ENCODE results near the gene CPEB4. TPM values are rescaled to one million over a fixed set of nuclear protein-coding genes. Genes with fewer than 3 reads are reported as not detected.

CPEB4 gene
- total and polyA plus RNA-seq, 10 of the 15 experiments (the other 5 are each of a cell fraction or from before 2014, with no cell fraction given), result 6.9 to 33.1 (median 20.4) TPM

DNA sequence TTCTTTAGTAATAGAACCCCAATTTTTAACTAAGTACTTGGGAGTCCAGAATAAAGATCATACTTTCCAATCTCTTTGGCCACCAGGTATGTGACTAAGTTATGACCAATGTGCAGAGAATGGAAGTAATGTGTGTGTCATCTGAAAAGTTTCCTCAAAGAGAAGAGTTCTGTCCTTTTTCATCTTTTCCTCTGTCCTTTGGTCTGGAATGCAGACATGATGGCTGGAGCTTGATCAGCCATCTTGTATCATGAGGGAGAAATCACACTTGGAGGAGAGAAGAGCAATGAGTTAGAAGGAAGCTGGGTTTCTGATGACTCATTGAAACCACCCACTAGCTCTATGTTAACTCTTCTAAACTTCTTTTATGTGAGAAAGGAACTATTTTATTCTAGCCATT is 5.5 kb upstream of the CPEB4 start:
- in situ Hi-C loops (cut with MboI), result no loop called here
- ATAC-seq (no peak), FAIRE-seq (no peak), DNase-seq (ENCODE audit: low read depth, low spot score) (no peak)
- no peak overlapping the region for H3K27ac ChIP-seq (ENCODE audit: control insufficient read depth, insufficient read depth)
- no peak overlapping the region for H3K4me3 ChIP-seq
- no peaks in the 10 kb centered on the region for H3K79me2 ChIP-seq (ENCODE audit: control insufficient read depth, insufficient read depth, low read length)
- SMC1A ChIA-PET (ENCODE audit: uncharacterized antibody, unreplicated experiment), result interaction anchor here (0.7 to 14.0 kb wide), 5 partner anchors 18 to 55 kb away, joined by 3 to 283 read pairs (median 3); no protein-coding TSS in a partner anchor
- RAD21 ChIA-PET (ENCODE audit: unreplicated experiment), result interaction anchor here (0.8 to 17.9 kb wide), 2 partner anchors 56 to 96 kb away, joined by 3 to 395 read pairs; no protein-coding TSS in a partner anchor
- no peaks in the 10 kb centered on the region for H3K36me3 ChIP-seq (ENCODE audit: control insufficient read depth in 2 of 2, insufficient read depth in 2 of 2, low read length in 1 of 2)
- intact Hi-C loops (cut with micrococcal nuclease; ENCODE audit: unreplicated experiment), result no loop called here
- CTCF ChIA-PET, result interaction anchor here (1.7 to 8.8 kb wide), 4 partner anchors 43 to 253 kb away, joined by 4 to 86 read pairs (median 19); no protein-coding TSS in a partner anchor
- peaks cover 30% of the 10 kb centered on the region for H3K4me1 ChIP-seq (ENCODE audit: control insufficient read depth, insufficient read depth, low read length)
- H3K9me3 ChIP-seq (replicated peaks; ENCODE audit: control insufficient read depth, insufficient read depth, low read length), result peaks cover 2% of the 10 kb centered on the region; the same call in 2 of the 3 replicates
- no peaks in the 10 kb centered on the region for H4K20me1 ChIP-seq (ENCODE audit: control insufficient read depth, insufficient read depth)
- no peaks in the 10 kb centered on the region for H3K27me3 ChIP-seq (replicated peaks in 1 of 2; ENCODE audit: control insufficient read depth in 2 of 2, insufficient read depth in 2 of 2, low read length in 1 of 2)
- H2AFZ ChIP-seq (ENCODE audit: control insufficient read depth, low read depth, low read length), result no peak overlapping the region
- 0 out of 2 replicates have a peak, but pooled peaks have one; percentile 26 for TF ChIP-seq CBX5 (IDR thresholded peaks at IDR 0.05; ENCODE audit: low read depth)
- TF ChIP-seq, protein P1, sequence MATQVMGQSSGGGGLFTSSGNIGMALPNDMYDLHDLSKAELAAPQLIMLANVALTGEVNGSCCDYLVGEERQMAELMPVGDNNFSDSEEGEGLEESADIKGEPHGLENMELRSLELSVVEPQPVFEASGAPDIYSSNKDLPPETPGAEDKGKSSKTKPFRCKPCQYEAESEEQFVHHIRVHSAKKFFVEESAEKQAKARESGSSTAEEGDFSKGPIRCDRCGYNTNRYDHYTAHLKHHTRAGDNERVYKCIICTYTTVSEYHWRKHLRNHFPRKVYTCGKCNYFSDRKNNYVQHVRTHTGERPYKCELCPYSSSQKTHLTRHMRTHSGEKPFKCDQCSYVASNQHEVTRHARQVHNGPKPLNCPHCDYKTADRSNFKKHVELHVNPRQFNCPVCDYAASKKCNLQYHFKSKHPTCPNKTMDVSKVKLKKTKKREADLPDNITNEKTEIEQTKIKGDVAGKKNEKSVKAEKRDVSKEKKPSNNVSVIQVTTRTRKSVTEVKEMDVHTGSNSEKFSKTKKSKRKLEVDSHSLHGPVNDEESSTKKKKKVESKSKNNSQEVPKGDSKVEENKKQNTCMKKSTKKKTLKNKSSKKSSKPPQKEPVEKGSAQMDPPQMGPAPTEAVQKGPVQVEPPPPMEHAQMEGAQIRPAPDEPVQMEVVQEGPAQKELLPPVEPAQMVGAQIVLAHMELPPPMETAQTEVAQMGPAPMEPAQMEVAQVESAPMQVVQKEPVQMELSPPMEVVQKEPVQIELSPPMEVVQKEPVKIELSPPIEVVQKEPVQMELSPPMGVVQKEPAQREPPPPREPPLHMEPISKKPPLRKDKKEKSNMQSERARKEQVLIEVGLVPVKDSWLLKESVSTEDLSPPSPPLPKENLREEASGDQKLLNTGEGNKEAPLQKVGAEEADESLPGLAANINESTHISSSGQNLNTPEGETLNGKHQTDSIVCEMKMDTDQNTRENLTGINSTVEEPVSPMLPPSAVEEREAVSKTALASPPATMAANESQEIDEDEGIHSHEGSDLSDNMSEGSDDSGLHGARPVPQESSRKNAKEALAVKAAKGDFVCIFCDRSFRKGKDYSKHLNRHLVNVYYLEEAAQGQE (IDR thresholded peaks at IDR 0.05; ENCODE audit: low read depth, low read length), result no peak
- 0 out of 2 replicates have a peak, but pooled peaks have one; percentile 25 for TF ChIP-seq YY1 (IDR thresholded peaks at IDR 0.05; ENCODE audit: low read depth, low read length)
- POLR2A ChIA-PET, result interaction anchor here (16.1 kb wide), 1 partner anchor 56 kb away, joined by 240 read pairs; no protein-coding TSS in a partner anchor
- H3K4me2 ChIP-seq (ENCODE audit: control insufficient read depth, insufficient read depth), result no peak overlapping the region
- BruUV-seq (replicated peaks), result no TSS peak
- no peak overlapping the region for H3K9ac ChIP-seq (ENCODE audit: control insufficient read depth, insufficient read depth, low read length)
